H1 (cell line): ENCODE measurements around the gene XPO6. TPM values are rescaled to one million over a fixed set of nuclear protein-coding genes. Genes with fewer than 3 reads are reported as not detected.

Experiments
- ATF3 ChIP-seq: IDR thresholded peaks from 2 replicates; pipeline ENCODE4 v1.6.1; 2011; ENCODE audit warnings: low read depth, mild to moderate bottlenecking, low read length; ENCODE audit not compliant: insufficient read depth
- CEBPB ChIP-seq: IDR thresholded peaks from 2 replicates; pipeline ENCODE4 v1.6.1; 2012; ENCODE audit warnings: low read depth, low read length
- CHD7 ChIP-seq: fragments of 300-600 bp; sonication (generic); IDR thresholded peaks from 2 replicates; pipeline ENCODE4 v1.7.1; 2012; ENCODE audit warnings: low read length, moderate library complexity, mild to moderate bottlenecking, inconsistent platforms; ENCODE audit not compliant: insufficient replicate concordance
- CTCF ChIP-seq, 3 experiments: IDR thresholded peaks; 1 replicate in 2 of 3; 2 replicates in 1 of 3; pipeline versions ENCODE4 v1.5.1 to v1.6.1; 2011; ENCODE audit warnings: low read length in 3 of 3, mild to moderate bottlenecking in 3 of 3, inconsistent platforms in 2 of 3, low read depth in 1 of 3, moderate library complexity in 1 of 3; ENCODE audit not compliant: insufficient read depth in 1 of 3; ENCODE audit errors: control extremely low read depth in 1 of 3
- EGR1 ChIP-seq: IDR thresholded peaks from 2 replicates; pipeline ENCODE4 v1.6.1; 2011; ENCODE audit warnings: low read depth, low read length, borderline replicate concordance
- KDM4A ChIP-seq: IDR thresholded peaks from one replicate; pipeline ENCODE4 v1.7.1; 2012; ENCODE audit warnings: low read depth, mild to moderate bottlenecking, moderate library complexity, low read length, inconsistent platforms; ENCODE audit not compliant: severe bottlenecking
- NRF1 ChIP-seq: IDR thresholded peaks from 2 replicates; pipeline ENCODE4 v1.6.1; 2011; ENCODE audit warnings: mild to moderate bottlenecking, low read depth, low read length, improper control_type of control experiment
- RXRA ChIP-seq: IDR thresholded peaks from 2 replicates; pipeline ENCODE4 v1.6.1; 2011; ENCODE audit warnings: low read depth, mild to moderate bottlenecking, low read length, moderate library complexity; ENCODE audit not compliant: insufficient read depth
- polyA plus RNA-seq, 7 experiments: library from polyadenylated mRNA; depleted of rRNA in 3 of 7; stranded (reverse) in 5 of 7; unstranded in 2 of 7; fragments of >200 nt in 5 of 7; fragments of 200-250 nt in 2 of 7; gene quantifications; 1 replicate in 5 of 7; 2 replicates in 1 of 7; 4 replicates in 1 of 7; pipeline versions ENCODE4 v1.2.1 to v1.2.3, GENCODE V29; 2011 to 2013; ENCODE audit warnings: missing spikeins in 2 of 7, mixed read lengths in 2 of 7
- total RNA-seq: library from RNA; stranded (reverse); fragmentation: NEBNext Ultra II Directional; extraction: Animal tissue kit (Norgen Biotek cat#: 25700); gene quantifications from 2 replicates; pipeline ENCODE4 v1.2.1, GENCODE V29; 2021

Gene XPO6
- total and polyA plus RNA-seq, 2 of the 8 experiments (the other 6 are each of a cell fraction or from before 2014, with no cell fraction given) = 152 to 254 TPM

GRCh38 chr16:28133666-28134065 is 78.1 kb downstream of the XPO6 start (continued):
- TF ChIP-seq CHD7 = no peak
- TF ChIP-seq CEBPB = no peak
- TF ChIP-seq EGR1 = no peak
- TF ChIP-seq NRF1 = no peak
- no peak for TF ChIP-seq CTCF (IDR thresholded peaks at IDR 0.05; ENCODE audit: control extremely low read depth in 1 of 3, insufficient read depth in 1 of 3, low read depth in 1 of 3, low read length in 3 of 3)
- no peak for TF ChIP-seq ATF3
- no peak for TF ChIP-seq KDM4A
- no peak for TF ChIP-seq RXRA
- TF ChIP-seq, all 59 proteins: peak for 0
